ENCODE data around the gene AMPD3.

GRCh38 chr11:10490398-10491241, 35.6 kb downstream of the AMPD3 start:
- no peak for TF ChIP-seq POLR2A (IDR thresholded peaks at IDR 0.05)
- TF ChIP-seq, protein P1, sequence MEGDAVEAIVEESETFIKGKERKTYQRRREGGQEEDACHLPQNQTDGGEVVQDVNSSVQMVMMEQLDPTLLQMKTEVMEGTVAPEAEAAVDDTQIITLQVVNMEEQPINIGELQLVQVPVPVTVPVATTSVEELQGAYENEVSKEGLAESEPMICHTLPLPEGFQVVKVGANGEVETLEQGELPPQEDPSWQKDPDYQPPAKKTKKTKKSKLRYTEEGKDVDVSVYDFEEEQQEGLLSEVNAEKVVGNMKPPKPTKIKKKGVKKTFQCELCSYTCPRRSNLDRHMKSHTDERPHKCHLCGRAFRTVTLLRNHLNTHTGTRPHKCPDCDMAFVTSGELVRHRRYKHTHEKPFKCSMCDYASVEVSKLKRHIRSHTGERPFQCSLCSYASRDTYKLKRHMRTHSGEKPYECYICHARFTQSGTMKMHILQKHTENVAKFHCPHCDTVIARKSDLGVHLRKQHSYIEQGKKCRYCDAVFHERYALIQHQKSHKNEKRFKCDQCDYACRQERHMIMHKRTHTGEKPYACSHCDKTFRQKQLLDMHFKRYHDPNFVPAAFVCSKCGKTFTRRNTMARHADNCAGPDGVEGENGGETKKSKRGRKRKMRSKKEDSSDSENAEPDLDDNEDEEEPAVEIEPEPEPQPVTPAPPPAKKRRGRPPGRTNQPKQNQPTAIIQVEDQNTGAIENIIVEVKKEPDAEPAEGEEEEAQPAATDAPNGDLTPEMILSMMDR (IDR thresholded peaks at IDR 0.05 in 4 of 5, conservative IDR thresholded peaks at IDR 0.05 in 1 of 5), result no peak
